ENCODE results near the gene ABTB2.

Gene ABTB2

DNA sequence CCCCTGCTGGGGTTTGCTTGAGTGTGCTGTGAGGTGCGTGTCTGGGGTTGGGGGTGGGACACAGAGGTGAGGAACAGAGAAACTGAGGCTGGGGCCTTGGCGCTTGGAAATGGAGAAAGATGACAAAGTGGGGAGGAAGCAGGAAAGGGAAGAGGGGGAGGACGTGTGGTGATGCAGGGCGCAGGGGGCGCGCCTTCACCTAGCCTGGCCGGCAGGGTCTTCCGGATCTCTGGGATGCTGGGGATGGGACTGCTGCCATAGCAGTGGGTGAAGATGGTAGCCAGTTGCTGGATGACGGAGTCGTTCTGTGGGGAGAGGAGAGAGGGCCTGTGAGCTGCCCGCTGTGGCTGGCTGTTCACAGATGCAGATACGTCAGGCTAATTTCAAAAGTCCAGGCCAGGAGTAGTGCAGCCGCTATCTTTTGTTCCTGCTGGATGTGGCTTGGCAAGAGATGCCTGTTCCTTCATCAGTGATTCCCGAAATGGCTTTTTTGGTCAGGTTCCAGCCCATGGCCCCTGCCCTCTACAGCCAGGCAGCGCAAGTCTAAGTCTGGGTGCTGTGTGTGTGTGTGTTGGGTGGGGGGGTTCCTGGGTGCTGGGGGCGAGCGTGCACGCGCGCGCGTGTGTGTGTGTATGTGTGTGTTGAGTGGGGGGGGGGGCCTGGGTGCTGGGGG lies 197.6 kb downstream of the ABTB2 start:
- DNase-seq, result no peak

DNA sequence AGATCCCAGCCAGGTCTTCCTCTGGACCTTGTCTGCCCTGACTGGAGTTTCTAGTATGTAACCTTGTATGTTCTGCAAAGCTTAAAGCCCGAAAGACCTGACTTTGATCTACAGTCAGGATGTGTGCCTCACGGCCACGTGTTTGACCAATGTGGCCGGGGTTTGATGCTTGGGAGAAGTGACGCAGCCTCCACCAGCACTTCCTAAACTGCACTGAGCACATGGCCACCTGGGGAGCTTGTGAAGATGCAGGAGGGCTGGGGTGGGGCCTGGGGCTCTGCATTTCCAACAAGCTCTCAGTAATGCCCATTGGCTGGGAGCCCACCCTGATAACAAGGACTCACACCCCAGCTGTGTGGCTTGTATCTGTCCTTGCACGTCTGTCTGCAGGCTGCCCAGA lies 199.1 kb downstream of the ABTB2 start:
- DNase-seq, result no peak

DNA sequence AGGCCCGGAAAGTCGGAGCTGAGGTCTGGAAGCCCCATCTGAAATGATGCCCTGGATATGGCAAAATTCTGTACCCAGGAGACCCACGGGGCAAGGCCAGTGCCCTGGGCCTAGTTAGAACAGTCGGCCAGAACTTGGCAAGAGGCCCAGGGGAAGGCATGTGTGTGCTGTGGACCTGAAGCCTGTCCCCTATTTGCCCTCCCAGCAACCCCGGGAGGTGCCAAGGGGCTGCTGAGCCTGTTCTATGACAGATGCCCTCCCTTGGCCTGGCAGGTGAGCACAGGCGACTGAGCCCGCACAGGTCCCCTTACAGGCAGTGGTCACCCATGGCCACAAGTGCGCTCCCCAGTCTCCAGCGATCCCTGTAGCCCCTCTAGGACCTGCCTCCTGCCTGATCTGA lies 200.6 kb downstream of the ABTB2 start:
- DNase-seq, result no peak

DNA sequence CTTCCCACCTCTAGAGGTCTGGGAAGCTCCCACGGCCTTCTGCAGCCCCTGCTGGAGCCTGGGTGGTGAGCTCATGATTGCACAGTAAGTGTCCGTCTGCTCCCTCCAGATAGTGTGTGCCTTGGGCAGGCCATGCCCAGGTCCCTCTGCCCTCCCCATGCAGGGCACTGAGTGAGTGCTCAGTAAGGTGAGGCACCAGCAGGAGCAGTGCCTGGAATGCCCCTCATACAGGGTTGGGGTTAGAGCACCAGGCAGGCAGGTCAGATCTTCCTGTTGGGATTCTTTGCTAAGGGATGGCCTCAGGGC lies 202.1 kb downstream of the ABTB2 start:
- no peak for DNase-seq

DNA sequence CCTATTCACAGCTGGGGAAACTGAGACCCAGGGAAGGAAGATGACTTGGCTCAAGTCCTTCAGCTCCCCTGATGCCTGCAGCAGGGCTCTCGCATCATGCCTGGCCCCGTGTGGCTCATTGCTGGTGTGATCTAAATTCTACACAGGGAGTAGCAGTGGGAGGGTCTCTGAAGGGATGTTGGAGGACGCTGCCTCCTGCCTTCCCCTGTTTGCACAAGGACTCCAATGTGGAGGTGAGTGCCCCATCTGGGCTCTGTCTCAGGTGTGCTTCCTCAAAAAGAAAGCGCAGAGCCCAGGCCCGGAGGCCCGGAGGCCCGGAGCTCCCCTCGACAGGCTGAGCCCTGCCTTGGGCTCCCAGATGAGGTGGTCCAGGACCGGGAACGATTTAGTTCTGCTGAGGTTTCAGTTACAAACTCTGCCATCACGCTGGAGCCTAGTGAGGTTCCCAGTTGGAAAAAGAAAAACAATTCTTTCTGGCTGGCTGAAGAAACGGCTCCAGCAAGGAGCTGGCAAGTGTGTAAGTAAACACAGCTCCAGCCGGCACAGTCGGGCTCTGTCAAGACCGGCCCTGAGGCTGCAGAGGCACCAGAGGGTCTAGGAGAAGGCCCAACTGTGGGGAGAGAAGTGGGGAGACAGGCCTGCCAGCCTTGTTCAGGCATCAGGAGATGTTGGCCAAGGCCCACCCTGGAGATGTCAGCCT lies 202.6 kb downstream of the ABTB2 start:
- DNase-seq, result no peak

DNA sequence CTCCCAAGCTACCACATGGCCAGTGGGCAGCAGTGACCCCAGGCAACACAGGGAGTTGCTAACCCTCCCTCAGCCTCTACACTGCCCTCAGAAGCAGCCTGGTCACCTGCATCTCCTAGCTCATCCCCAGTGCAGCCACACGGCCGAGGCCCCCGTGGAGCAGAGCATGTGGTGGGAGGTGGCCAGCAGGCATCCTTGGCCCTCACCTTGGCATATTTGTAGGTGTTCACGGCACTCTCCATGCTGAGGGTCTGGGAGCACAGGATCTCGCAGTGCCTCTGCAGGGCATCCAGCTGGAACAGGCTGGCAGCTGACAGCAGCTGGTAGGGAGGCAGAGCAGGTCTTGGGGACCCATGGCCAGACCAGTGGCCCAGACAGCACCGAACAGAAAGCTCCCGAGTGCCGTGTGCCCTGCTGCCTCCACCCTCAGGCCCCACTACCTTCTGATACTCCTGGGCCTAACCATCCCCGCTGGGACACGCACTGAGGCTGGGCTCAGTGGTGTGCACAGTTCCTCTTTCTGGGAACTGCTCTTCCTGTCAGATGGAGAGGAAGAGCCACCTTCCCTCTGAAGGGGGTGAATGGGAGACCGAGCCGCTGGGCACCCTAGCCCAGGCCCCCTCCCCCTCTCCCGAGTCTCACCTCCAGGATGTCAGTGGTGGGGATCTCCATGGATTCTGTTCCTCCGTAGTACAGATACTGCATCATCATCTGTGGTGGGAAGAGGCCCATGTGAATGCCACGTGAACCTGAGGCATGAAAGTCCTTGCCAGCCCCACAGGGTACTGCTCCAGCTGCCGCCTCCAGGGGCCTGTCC lies 203.5 kb downstream of the ABTB2 start:
- no peak for DNase-seq

DNA sequence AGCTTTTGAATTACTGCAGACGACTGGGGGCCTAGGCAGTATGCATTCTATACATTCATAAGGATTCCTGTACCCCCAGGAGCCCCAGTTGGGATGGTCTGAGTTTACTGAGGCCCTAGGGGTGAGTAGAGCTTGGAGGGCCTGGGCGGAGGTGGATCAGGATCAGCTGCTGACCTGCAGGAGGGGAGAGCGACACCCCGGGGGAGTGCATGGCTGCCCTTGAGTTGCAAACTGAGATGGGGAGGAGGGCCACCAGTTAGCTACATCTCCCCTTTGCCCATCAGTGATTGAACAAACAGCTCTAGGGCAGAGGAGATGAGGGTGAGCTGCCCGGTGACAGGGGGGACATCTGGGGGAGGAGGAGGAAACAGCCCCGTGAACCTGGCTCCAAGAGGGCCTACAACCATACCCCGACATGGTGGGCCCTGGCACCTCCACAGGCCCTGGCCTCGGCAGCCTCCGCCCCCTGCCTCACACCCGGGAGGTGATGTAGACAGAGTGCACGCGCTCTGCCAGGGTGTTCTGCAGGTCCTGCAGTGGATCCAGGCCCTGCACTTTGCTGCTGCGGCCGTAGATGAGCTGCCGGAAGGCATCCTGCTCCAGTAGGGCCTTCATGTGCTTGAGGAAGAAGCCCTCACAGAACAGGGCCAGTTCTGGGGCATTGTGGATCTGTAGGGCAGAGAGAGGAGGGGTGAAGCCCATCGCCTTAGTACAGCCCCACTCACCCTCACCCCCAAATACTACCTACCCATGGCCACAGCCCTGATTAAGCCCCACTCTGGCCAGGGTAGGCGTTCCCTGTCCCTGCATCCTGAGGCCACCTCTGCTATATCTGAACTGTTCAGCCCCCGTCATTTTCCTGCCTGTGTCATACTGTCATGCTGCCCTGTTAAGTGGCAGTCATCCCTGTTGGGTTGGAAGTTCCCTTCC lies 205.6 kb downstream of the ABTB2 start:
- DNase-seq, result no peak

DNA sequence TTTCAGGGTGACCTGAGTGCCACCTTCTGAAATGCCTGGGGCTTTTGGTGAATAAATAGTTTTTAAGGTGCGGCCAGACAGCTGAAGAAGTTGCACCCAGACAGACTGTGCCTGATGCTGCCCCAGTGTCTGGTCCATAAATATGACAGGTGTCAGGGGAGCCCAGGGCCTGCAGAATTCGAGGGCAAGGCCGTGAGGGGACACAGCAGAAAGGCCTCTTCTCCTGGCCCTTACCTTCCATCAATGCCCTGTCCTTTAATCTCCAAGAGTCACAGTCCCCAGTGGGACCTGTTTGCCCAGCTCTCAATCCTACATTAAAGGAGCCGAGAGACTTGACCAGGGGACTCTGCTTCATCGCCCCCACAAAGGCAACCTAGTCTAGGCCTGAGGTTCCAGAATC lies 206.6 kb downstream of the ABTB2 start:
- no peak for DNase-seq

DNA sequence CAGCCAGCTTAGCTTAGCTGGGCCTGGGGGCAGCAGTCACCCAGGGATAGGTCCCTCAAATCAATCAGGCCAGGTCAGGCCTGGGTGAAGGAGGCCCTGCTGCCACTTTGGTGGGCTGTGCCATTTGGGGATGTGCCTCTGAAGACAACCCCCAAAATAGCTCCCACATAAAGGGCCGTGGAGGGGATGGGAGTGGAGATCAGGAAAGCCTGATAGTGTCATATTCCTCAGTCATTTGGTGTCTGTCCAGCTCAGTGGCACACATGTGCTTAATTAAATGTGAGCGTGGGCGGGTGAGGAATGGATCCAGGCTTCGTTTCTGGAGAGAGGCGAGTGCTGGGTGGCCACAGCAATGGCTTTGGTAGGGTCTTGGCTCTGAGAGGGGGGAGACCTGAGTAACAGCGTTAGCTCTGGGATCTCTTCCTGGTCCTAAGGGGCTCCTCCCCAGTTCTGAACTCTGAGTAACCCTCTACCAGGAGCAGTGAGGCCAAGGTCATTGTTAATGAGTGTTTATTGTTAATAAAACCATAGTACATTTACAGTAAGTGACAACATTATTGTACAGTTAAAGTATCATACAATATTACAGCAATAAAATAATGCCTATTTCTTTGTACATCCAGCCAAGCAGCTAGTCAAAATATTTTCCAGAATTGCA lies 207.2 kb downstream of the ABTB2 start:
- DNase-seq, result no peak

DNA sequence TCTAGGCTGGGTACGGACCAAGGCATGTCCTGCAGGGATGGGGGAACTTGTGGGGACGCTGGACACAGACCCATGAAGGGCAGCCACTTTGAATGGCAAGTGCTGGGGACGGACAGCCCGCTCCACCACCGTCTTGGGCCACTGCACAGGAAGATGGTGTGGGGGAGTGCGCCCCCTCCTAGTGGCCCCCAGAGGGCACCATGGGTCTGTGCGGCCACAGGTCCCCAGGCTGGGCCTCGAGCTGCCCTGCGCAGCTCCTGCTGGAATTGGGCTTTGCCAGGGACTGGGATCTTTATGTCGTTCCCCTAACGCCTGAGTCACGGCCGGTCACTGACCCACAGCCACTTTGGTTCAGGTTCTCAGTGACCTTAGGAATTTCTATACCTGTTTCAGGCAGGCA lies 208.0 kb downstream of the ABTB2 start:
- DNase-seq, result no peak

DNA sequence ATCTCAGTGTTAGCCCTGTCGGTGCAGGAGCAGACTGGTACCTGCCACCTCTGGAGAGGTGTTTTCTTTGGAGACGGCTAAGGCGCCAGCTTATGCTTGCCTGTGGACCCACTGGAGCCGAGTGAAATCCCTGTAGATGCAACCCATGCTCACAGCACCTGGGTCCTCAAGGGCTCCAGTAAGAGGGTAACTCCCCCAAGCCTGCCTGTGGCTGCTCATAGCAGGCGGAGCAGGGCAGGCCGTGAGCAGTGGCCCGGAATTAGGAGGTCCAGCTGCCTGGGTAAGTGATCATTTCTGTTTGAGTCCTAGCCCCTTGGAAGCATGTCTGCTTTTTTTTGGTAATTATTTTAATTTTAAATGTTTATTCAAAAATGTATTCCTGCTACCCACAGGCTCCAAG lies 208.5 kb downstream of the ABTB2 start:
- DNase-seq, result no peak

DNA sequence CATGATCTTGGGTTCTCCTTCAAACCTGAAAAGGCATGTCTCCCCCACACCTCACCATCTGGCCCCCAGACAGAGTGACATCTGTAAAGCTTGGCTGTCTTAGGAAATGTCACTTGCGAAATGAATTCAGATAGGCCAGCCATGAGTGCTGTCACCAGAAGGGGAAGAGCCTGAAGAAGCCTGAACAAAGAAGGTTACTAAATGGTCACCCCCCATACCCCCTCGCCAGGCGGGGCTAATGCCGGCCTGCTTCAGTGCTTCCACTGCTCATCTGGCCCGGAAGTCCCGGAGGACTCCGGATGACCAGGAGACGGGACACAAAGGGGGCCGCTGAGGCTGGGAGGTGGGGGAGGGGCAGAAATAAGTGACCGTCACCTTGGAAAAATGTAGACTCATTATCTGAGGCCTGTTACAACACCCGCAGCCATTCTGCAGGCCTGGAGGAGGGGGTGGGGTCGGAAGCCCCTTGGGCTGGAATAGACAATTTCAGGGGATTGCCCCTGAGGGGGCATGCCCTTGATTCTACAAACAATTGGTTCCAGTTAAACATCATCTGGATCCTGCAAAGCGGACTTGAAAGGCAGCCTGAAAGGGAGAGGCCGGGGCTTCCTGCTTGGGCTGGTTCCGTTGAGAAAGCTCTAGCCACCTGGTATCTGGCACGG lies 209.2 kb downstream of the ABTB2 start:
- no peak for DNase-seq

DNA sequence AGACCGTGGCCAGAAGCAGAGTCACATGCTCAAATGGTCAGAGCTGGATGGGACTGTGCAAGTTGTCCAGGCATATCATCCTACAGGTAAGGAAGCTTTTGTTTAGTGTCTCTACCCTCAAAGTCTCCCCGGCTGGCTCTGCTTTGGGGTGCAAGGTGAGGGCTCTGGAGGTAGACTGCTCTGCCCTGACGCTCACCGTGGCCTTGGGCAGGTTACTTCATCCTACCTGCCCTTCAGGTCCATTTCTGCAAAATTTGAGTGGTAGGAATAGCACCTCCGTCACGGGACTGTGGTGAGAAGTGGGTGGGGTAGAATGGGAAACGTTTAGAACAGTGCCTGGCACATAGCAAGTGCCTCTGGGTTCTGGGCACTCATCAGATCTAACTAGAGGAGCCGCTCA lies 210.2 kb downstream of the ABTB2 start:
- DNase-seq, result no peak

DNA sequence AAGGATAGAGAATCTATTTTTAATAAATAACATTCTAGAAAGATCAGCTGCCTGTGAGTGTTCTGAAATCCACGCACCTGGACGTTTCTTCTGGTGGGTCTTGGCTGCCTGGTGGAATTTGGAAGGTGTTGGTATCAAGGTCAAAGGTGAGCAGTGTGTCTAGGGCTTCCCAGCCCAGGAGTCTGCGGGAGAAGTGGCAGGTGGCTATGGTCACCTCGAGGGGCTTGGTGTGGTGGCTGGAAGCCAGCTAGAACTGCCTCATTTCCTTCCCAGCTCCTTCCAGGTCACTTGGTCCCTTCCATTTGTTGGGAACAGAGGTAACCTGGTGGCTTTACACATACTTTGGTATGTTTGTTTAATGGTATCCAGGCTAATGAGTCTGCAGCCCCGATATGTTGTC lies 210.9 kb downstream of the ABTB2 start:
- DNase-seq, result no peak

DNA sequence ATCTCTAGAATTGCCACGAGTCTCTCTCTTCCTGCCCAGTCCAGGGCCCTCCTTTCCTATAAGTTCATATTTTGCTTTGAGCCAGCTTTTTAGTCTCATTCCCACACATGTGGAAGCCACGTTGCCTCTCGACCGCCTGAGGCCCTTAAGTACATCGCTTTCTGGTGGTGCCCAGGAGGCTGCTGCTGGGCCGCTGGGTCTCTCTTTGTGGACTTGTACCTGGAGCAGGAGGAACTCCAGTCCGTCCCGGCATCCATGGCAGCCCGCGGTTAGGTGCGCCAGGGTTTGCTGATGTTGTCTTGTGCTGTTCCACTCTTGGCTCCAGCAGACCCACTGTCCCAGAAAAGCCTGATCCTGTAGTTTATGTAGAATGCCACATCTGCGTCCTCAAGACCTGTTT lies 211.4 kb downstream of the ABTB2 start:
- DNase-seq, result no peak

DNA sequence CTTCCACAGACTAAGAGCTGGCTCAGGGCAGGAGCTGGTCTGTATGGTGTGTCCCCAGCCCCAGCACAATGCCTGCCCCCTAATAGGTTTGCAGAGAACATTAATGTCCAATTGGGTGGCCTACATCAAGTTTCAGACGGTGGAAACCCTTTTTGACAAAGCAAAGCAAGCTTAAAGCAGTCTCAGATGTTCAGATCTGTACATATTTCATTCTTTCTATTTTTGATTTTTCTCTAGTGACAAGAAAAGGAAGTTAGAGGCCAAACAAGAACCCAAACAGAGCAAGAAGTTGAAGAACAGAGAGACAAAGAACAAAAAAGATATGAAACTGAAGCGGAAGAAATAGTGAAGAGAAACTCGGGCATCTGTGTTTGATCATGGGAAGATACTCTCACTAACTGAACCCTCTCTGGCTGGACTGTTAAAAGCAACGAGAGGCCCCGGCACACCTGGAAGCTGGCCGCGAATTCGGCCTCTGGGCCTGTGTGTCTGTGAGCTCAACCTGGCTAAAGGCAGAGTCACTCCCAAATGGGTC lies 211.9 kb downstream of the ABTB2 start:
- no peak for DNase-seq

DNA sequence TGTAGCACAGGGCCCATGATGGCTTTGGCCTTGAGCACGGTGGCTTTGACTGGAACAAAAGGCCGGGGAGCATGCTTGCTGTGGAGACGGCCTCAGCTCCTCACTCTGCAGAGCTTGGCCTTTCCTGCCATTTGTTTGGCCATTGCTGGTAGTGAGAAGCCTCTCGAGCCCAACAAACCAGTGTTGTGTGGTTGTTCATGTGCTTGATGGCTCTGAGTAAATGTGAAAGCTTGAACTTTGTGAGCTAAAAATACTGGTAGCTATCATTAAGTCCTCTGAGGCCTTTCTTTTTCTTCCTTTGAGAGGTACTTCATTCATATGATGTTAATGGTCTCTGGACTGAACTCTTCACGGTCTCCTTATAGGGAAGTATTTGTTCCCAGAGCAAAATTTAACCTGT lies 212.7 kb downstream of the ABTB2 start:
- DNase-seq, result no peak

DNA sequence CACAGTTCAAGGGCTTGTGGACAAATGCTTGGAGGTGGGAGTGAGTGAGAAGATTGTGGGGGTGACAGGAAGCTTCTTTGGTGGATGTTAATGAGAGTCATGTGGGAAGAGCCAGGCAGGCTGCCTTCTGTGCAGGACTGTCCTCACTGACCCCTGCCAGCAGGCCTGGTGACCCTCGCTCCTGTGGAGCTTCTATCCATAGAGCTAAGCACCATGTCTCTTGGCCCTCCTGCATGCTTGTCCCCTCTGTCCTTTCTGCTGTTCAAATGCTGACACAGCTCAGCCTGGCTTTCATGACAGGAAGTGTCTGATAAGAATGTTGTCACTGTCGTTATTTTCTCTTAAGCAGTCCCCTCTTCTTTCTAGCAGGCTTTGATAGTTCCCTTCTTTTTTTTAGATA lies 214.8 kb downstream of the ABTB2 start:
- no peak for DNase-seq

DNA sequence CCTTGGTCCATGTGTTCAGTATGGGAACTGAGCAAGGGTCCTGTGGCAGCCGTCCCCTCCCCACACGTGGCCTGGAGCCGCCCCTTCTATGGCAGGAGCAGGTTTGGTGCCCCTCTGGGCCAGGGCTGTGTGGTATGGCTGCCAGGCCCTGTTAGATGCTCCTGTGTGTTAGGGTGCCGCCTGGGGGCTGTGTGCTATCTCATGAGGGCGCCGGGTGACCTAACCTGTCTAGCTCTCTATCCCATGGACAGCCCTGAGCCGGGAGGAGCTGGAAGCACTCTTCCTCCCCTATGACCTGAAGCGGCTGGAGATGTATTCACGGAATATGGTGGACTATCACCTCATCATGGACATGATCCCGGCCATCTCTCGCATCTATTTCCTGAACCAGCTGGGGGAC lies 217.7 kb downstream of the ABTB2 start:
- DNase-seq, result no peak

DNA sequence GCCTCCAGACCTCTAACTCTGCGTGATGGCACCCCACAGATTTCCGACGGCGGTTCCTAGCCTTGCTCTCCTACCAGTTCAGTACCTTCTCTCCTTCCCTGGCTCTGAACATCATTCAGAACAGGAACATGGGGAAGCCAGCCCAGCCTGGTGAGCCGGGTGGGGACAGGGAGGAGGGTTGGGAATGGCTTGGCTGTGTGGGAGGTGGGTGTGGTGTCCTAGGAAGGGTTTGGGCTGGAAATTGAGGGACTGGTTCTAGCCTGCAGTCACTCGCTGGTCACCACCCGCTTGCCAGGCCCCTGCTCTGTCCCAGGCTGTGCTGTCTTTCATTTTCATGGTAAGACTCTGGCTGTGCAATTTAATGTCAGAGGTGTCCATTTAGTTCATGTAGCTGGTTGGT lies 218.5 kb downstream of the ABTB2 start:
- no peak for DNase-seq

DNA sequence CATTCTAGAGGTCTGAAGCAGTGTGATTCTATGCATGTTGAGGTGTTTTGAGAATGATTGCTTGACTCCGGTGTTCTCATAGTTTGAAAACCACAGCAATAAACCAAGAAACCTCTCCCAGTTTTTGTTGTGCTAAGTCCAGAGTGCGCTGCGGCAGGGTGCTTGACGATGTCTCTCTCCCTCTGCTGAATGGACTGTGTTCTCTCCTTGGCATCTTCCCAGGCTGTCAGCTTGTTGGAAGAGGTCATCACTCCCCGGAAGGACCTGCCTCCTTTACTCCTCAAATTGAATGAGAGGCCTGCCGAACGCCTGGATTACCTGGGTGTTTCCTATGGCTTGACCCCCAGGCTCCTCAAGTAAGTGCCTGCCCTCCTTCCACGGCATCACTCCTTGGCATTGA lies 221.4 kb downstream of the ABTB2 start:
- DNase-seq, result no peak

DNA sequence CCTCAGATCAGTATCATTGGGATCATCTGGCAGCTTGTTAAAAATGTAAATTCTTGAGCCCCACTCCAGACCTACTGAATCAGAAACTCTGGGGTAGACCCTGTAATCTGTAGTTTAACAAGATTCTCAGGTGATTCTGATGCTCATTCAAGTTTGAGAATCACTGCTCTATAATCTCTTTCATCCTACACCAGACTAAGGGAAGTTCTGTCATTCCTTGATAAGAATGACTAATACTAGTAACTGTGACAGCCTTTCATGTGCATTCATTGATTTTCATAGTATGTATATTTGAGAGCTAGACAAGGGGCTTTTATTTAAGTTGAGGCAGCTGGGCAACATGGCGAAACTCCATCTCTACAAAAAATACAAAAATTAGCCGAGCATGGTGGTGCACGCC lies 222.4 kb downstream of the ABTB2 start:
- no peak for DNase-seq
